ENCODE results near the gene SCGN. TPM values are rescaled to one million over a fixed set of nuclear protein-coding genes. Genes with fewer than 3 reads are reported as not detected.

The SCGN gene
- total RNA-seq, 1 donor = not detected

- TF ChIP-seq, protein P1, sequence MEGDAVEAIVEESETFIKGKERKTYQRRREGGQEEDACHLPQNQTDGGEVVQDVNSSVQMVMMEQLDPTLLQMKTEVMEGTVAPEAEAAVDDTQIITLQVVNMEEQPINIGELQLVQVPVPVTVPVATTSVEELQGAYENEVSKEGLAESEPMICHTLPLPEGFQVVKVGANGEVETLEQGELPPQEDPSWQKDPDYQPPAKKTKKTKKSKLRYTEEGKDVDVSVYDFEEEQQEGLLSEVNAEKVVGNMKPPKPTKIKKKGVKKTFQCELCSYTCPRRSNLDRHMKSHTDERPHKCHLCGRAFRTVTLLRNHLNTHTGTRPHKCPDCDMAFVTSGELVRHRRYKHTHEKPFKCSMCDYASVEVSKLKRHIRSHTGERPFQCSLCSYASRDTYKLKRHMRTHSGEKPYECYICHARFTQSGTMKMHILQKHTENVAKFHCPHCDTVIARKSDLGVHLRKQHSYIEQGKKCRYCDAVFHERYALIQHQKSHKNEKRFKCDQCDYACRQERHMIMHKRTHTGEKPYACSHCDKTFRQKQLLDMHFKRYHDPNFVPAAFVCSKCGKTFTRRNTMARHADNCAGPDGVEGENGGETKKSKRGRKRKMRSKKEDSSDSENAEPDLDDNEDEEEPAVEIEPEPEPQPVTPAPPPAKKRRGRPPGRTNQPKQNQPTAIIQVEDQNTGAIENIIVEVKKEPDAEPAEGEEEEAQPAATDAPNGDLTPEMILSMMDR (IDR thresholded peaks at IDR 0.05; ENCODE audit: insufficient read depth, low read depth, low read length) = no peak
- no peak for DNase-seq (ENCODE audit: low read depth)
- no peak overlapping the region for H3K4me3 ChIP-seq (ENCODE audit: low read depth, low read length)
Measured at GRCh38 chr6:25726122-25726911, 74.3 kb downstream of the SCGN start.

DNA sequence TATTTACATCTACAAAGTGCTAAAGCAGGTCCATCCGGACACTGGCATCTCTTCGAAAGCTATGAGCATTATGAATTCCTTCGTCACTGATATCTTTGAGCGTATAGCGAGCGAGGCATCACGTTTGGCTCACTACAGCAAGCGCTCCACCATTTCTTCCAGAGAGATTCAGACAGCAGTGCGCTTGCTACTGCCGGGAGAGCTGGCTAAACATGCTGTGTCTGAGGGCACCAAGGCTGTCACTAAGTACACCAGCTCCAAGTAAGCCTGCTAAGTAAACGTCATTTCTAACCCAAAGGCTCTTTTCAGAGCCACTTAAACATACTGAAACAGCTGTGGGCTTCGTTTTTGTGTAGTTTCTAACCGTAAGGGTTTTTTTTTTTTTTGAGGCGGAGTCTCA is 75.0 kb downstream of the SCGN start:
- no peak for DNase-seq (ENCODE audit: low read depth)
- H3K4me3 ChIP-seq (ENCODE audit: low read depth, low read length) = no peak overlapping the region
- TF ChIP-seq, protein P1 (IDR thresholded peaks at IDR 0.05; ENCODE audit: insufficient read depth, low read depth, low read length) = no peak

- no peak overlapping the region for H3K4me3 ChIP-seq (ENCODE audit: low read depth, low read length)
- TF ChIP-seq, protein P1 (IDR thresholded peaks at IDR 0.05; ENCODE audit: insufficient read depth, low read depth, low read length) = no peak
- no peak for DNase-seq (ENCODE audit: low read depth)
Measured at GRCh38 chr6:25730907-25731306, 78.9 kb downstream of the SCGN start.

DNA sequence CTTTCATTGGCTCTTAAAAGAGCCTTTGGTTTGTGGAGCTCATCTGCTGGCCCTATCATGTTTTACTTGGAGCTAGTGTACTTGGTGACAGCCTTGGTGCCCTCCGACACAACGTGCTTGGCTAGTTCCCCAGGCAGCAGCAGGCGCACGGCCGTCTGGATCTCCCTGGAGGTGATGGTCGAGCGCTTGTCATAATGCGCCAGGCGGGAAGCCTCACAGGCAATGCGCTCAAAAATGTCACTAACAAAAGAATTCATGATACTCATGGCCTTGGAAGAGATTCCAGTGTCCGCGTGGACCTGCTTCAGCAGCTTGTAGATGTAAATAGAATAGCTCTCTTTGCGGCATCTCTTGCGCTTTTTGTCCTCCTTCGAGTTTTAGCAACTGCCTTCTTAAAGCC is 79.7 kb downstream of the SCGN start:
- no peak overlapping the region for H3K4me3 ChIP-seq (ENCODE audit: low read depth, low read length)
- TF ChIP-seq, protein P1 (IDR thresholded peaks at IDR 0.05; ENCODE audit: insufficient read depth, low read depth, low read length) = no peak
- no peak for DNase-seq (ENCODE audit: low read depth)

DNA sequence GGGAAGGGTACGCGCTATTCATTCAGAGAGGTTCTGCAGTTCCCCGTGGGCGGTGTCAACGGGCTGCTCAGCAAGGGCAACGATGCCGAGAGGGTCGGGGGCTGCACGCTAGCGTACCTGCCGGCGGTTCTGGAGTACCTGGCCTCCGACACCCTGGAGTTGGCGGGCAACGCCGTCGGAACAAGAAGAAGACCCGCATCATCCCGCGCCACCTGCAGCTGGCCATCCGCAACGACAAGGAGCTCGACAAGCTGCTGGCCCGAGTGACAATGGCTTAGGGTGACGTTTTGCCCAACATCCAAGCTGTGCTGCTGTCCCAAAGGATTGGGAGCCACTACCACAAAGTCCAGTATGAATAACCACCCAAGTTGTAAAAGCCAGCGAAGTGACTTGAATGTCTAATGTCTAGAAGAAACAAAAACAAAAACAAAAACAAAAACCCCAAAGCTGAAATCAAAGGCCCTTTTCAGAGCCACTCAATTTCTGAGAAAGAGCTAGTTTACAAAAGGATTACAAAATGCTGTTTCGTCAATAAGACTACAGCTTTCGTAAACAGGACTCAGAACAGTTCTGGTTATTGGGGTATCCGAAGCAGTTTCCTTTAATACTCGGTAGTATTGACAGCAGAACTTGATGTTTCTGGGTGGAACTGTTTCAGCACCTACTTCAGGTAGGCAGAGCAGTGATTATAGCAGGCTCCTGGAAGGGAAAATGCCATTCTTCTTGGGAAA is 80.6 kb downstream of the SCGN start:
- TF ChIP-seq, protein P1 (IDR thresholded peaks at IDR 0.05; ENCODE audit: insufficient read depth, low read depth, low read length) = no peak
- DNase-seq (ENCODE audit: low read depth) = no peak
- no peak overlapping the region for H3K4me3 ChIP-seq (ENCODE audit: low read depth, low read length)

GRCh38 chr6:25735261-25735660 is 83.2 kb downstream of the SCGN start:
- no peak overlapping the region for H3K4me3 ChIP-seq (ENCODE audit: low read depth, low read length)
- DNase-seq (ENCODE audit: low read depth) = no peak
- TF ChIP-seq, protein P1 (IDR thresholded peaks at IDR 0.05; ENCODE audit: insufficient read depth, low read depth, low read length) = no peak

Data from fibroblast of villous mesenchyme (primary cell).